ENCODE results near the gene NUP62.

Gene NUP62

GRCh38 chr19:49858088-49858985 lies 71.0 kb downstream of the NUP62 start:
- TF ChIP-seq ZC3H10 (CRISPR knock-in tag; IDR thresholded peaks at IDR 0.05) (no peak), ZNF8 (CRISPR knock-in tag; IDR thresholded peaks at IDR 0.05) (no peak), ESRRG (CRISPR knock-in tag; IDR thresholded peaks at IDR 0.05) (no peak), SNAI2 (CRISPR knock-in tag; IDR thresholded peaks at IDR 0.05) (no peak), POU6F1 (CRISPR knock-in tag; IDR thresholded peaks at IDR 0.05; ENCODE audit: borderline replicate concordance, low read depth) (no peak)
- ATAC-seq: peak; percentile 1

- no peak for ATAC-seq
- TF ChIP-seq SNAI2 (CRISPR knock-in tag; IDR thresholded peaks at IDR 0.05): no peak
- TF ChIP-seq ZC3H10 (CRISPR knock-in tag; IDR thresholded peaks at IDR 0.05): no peak
- no peak for TF ChIP-seq POU6F1 (CRISPR knock-in tag; IDR thresholded peaks at IDR 0.05; ENCODE audit: borderline replicate concordance, low read depth)
- TF ChIP-seq ESRRG (CRISPR knock-in tag; IDR thresholded peaks at IDR 0.05): no peak
- TF ChIP-seq ZNF70 (CRISPR knock-in tag; IDR thresholded peaks at IDR 0.05): no peak
- no peak for TF ChIP-seq TOX (CRISPR knock-in tag; IDR thresholded peaks at IDR 0.05; ENCODE audit: borderline replicate concordance)
- TF ChIP-seq RARB (CRISPR knock-in tag; IDR thresholded peaks at IDR 0.05): no peak
- no peak for TF ChIP-seq CSRNP3 (CRISPR knock-in tag; IDR thresholded peaks at IDR 0.05)
- TF ChIP-seq PPARA (CRISPR knock-in tag; IDR thresholded peaks at IDR 0.05; ENCODE audit: borderline replicate concordance): no peak
- no peak for TF ChIP-seq CREB5 (CRISPR knock-in tag; IDR thresholded peaks at IDR 0.05; ENCODE audit: low read depth)
- TF ChIP-seq OSR1 (CRISPR knock-in tag; IDR thresholded peaks at IDR 0.05): no peak
- TF ChIP-seq ZFP30 (CRISPR knock-in tag; IDR thresholded peaks at IDR 0.05): no peak
- no peak for TF ChIP-seq TCF4 (CRISPR knock-in tag; IDR thresholded peaks at IDR 0.05; ENCODE audit: borderline replicate concordance)
- no peak for TF ChIP-seq BACH2 (CRISPR knock-in tag; IDR thresholded peaks at IDR 0.05; ENCODE audit: borderline replicate concordance)
- TF ChIP-seq ARNTL (CRISPR knock-in tag; IDR thresholded peaks at IDR 0.05; ENCODE audit: borderline replicate concordance, low read depth): no peak
- no peak for TF ChIP-seq ZFP3 (CRISPR knock-in tag; IDR thresholded peaks at IDR 0.05)
These were observed 71.5 kb downstream of the NUP62 start for GRCh38 chr19:49857838-49858087.

- no peak; the same call in 2 of the 3 replicates for ATAC-seq
- TF ChIP-seq ARNTL (CRISPR knock-in tag; IDR thresholded peaks at IDR 0.05; ENCODE audit: borderline replicate concordance, low read depth): no peak
- TF ChIP-seq OSR1 (CRISPR knock-in tag; IDR thresholded peaks at IDR 0.05): no peak
- no peak for TF ChIP-seq ZFP3 (CRISPR knock-in tag; IDR thresholded peaks at IDR 0.05)
- TF ChIP-seq TSHZ2 (CRISPR knock-in tag; IDR thresholded peaks at IDR 0.05): no peak
- TF ChIP-seq ESRRG (CRISPR knock-in tag; IDR thresholded peaks at IDR 0.05): no peak
- TF ChIP-seq RARB (CRISPR knock-in tag; IDR thresholded peaks at IDR 0.05): no peak
These were observed 72.1 kb downstream of the NUP62 start for GRCh38 chr19:49857061-49857837.
